Hindlimb muscle (tissue), 1 donor: Measurements from ENCODE around the gene OGFR. TPM values are rescaled to one million over a fixed set of nuclear protein-coding genes. Genes with fewer than 3 reads are reported as not detected.

Source experiments
- DNase-seq: peaks from one replicate; pipeline ENCODE4 v3.0.0-alpha.2; 2013
- polyA plus RNA-seq: library from polyadenylated mRNA; unstranded; fragments of 120-200 nt; gene quantifications from one replicate; pipeline ENCODE4 v1.2.1, GENCODE V29; 2013; ENCODE audit not compliant: insufficient read length

OGFR gene
- polyA plus RNA-seq, 1 donor: 21.9 TPM

- no peak for DNase-seq
Observed at GRCh38 chr20:62770111-62770910, 34.3 kb upstream of the OGFR start.

DNA sequence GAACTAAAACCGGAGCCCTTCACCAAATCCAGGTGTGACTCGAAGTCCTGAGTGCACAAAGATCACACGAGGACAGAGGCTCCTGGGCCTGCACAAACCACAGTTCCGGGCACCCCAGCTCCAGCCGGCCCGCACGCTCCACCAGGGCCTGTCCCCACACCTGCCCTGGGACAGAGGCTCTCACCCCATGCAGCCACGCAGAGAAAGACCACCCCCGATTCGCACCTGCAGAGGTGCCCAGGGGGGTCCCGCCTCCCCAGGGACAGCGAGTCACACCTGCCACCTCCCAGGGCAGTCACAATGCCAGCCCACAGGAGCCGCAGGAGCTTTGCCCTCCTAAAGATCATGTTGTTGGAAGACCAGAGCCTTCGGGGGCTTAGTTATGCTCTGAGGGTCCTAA is 33.7 kb upstream of the OGFR start:
- DNase-seq: no peak

DNA sequence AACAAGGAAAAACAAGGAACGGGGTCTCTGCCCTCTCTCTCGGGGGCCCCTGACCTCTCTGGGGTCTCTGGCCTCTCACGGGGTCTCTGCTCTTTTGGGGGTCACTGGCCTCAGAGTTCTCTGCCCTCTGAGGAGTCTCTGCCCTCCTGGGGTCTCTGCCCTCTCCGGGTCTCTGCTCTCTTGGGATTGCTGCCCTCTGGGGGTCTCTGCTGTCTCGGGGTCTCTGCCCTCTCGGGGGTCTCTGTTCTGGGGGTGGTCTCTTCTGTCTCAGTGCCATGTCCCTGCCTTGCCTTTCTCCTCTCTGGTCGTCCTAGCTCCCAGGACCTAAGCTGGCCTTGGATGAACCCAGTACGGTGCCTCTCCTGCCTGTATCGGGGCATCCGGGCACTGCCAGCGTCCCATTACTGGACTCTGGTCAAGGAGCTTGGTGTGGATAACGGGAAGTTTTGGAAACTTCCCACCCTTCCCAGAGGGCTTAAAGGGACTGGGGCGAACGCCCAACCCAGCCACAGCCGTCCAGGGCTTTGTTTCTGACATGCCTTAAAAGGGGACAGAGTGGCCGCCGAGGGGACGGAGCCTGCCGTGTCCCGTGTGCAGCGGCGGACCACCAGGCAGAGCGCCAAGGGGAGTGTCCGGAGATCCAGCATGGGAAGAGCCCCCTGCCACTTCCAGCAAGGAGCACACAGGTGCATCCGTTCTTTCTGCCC is 33.1 kb upstream of the OGFR start:
- DNase-seq: no peak

DNA sequence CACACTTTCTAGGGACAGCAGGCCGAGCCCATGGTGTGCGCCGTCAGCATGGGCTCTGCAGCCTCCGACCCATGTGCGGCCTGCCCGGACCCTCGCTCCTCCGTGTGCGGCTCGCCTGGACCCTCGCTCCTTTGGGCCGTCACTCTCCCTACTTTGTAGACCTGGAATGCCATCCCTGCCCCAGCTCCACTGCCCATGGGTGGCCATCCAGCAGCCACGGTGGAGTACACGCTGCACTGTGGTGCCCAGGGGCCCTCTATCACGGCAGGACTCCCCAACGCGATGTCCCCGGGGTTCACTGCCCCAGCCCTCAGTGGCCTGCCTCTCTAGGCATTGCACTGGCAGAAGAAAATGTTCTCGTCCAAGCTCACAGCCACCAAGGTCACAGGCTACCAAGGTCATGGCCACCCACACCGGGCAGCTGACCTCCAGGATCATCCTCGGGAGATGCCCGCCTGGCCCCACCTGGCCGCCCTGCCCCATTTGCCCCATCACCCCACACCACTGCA is 32.5 kb upstream of the OGFR start:
- no peak for DNase-seq

- DNase-seq: no peak
Observed at GRCh38 chr20:62772619-62772989, 32.0 kb upstream of the OGFR start.

GRCh38 chr20:62772990-62773844 is 31.4 kb upstream of the OGFR start:
- no peak for DNase-seq

- DNase-seq: no peak
Observed at GRCh38 chr20:62773845-62774714, 30.6 kb upstream of the OGFR start.

DNA sequence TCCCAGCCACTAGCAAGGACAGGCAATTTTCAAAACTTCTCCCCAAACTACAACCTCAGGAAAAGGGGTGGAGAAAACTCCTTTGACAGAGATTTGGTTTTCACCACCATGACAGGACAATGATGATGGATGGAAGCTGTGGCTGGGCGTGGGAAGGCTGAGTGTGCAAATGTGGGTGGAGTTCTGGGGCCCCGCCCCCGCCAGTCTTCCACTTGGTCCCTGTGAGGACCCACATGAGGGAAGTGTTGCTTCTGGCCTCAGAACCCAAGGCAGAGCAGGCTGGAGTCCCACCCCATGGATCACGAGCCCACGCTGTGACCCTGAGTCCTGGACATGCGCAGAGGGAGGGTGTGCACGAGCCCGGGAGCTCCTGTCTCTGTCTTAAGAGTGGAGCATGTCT is 29.9 kb upstream of the OGFR start:
- no peak for DNase-seq

DNA sequence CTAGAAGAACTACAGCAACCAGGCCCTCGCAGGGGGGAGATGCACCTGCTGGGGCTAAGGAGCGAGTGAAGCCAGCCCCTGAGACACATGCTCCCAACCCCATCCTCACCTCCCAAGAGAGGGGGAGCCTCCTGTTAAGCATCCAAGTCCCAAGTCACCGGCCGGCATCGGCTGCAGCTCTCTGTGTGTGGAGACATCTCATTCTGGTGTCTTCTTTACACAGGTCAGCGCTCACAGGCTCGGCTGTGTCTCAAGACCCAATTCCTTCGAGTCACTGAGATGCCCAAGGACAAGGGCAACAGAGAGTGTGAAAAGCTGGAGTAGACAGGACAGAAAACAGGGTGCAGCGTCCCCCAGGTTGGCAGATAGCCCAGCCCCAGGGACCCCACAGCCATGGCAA is 29.4 kb upstream of the OGFR start:
- DNase-seq: no peak

- no peak for DNase-seq
Observed at GRCh38 chr20:62776035-62776691, 28.5 kb upstream of the OGFR start.

- no peak for DNase-seq
Observed at GRCh38 chr20:62776692-62777527, 27.7 kb upstream of the OGFR start.

- DNase-seq: no peak
Observed at GRCh38 chr20:62777528-62777830, 27.2 kb upstream of the OGFR start.

GRCh38 chr20:62778058-62778457 is 26.6 kb upstream of the OGFR start:
- DNase-seq: no peak

DNA sequence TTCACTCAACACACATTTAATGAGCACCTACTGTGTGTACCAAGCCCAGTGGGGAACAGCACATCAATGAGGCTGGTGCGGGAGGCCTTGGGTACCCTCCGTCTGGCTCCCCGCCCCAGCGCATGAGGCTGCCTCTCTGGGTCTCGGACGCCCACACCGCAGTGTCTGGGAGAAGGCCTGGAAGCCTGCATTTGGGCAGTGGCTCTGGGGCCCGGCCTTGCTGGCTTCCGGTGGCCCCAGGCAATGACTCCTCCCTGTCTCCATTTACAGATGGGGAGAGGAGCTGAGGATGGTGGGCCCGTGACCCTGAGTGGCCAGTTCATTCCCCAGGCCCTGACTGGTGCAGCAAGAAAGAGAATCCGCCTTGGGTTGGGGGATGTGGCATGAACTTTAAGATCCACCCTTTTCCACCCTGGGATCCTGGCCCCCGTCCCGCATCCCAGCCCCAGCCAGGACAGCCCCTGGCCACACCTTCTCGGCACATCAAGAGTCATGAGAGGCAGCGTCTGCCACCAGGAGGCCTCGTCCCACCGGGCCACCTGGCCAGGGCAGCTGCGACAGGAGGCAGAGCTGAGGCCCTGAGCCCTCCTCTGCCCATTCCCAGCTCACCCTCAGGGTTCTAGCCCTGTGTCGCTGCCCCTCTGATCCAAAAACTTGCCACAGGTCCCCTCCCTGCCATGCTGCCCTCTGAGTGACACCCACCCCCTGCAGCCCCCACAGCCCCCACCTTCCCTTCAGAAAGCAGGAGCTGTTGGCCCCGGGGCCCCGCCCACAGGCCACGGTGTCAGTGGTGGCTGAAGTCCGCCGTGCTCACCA is 25.8 kb upstream of the OGFR start:
- DNase-seq: no peak

DNA sequence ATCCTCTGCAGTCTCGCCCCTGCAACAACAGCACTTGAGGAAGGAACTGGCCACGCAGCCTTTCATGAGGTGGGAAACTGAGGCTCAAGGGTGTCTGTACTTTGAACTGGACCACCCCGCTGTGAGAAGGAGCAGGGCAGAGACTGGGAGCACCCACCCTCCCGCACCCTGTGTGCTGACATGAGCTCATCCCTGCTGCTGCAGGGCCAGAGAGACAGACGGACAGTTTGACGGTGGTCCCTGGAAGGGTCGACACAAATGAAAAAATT is 25.3 kb upstream of the OGFR start:
- DNase-seq: no peak

GRCh38 chr20:62780204-62780603 is 24.4 kb upstream of the OGFR start:
- no peak for DNase-seq

GRCh38 chr20:62780696-62781095 is 23.9 kb upstream of the OGFR start:
- no peak for DNase-seq

DNA sequence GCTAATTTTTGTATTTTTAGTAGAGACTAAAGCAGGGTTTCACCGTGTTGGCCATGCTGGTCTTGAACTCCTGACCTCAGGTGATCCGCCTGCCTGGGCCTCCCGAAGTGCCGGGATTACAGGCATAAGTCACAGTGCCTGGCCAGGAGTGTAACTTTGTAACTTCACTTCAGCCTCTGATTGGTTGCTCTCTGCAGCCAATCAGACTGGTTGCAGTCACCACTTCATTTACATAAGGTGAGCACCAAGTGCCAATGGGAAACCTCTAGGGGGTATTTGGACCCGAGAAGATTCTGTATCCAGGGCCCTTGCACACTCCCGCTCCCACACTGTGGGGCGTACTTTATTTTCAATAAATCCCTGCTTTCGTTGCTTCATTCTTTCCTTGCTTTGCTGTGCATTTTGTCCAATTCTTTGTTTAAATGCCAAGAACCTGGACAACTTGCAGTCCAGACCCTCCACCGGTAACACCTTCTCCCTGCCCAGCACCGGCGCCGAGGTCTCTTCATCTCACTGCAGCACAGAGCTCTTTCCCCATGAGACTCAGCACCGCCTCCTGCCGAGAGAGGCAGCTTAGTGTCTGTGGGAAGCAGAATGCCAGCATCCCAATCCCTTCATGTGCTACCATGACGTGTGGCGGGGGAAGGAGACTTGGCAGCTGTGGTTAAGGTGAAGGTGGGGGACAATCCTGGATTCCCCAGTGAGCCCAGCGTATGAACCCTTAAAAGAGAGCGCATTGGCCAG is 22.3 kb upstream of the OGFR start:
- DNase-seq: no peak

- no peak for DNase-seq
Observed at GRCh38 chr20:62782893-62783278, 21.7 kb upstream of the OGFR start.
